Tibial nerve (tissue), 4 donors: ENCODE measurements around the gene MAT1A. TPM values are rescaled to one million over a fixed set of nuclear protein-coding genes. Genes with fewer than 3 reads are reported as not detected.

Source experiments
- DNase-seq, 2 donors: peaks; one replicate each; pipeline ENCODE4 v3.0.0-alpha.2; 2019; ENCODE audit warnings: low spot score in 2 of 2
- H3K27ac ChIP-seq, 4 donors: fragments of 200-600 bp; sonication (generic) in 3 of 4; one replicate each; pipeline ENCODE4 v1.5.1; 2017 to 2019; ENCODE audit warnings: mild to moderate bottlenecking in 1 of 4
- H3K27me3 ChIP-seq, 2 donors: fragments of 200-600 bp; sonication (generic) in 1 of 2; one replicate each; pipeline versions ENCODE4 v1.5.1 to v1.6.0; 2017 to 2019
- H3K36me3 ChIP-seq, 3 donors: fragments of 200-600 bp; sonication (generic); one replicate each; pipeline ENCODE4 v1.5.1; 2018 to 2019
- H3K4me1 ChIP-seq, 4 donors: fragments of 200-600 bp; sonication (generic) in 3 of 4; one replicate each; pipeline ENCODE4 v1.5.1; 2017 to 2019
- H3K4me3 ChIP-seq, 4 donors: fragments of 200-600 bp; sonication (generic) in 3 of 4; one replicate each; pipeline ENCODE4 v1.5.1; 2017 to 2019; ENCODE audit warnings: mild to moderate bottlenecking in 1 of 4, moderate library complexity in 1 of 4
- H3K9me3 ChIP-seq, 4 donors: fragments of 200-600 bp; sonication (generic) in 3 of 4; one replicate each; pipeline ENCODE4 v1.5.1; 2017 to 2019
- CTCF ChIP-seq, 5 experiments: fragments of 200-600 bp in 3 of 5; fragments of 450-650 bp in 2 of 5; sonication (generic) in 3 of 5; IDR thresholded peaks; one replicate each; pipeline ENCODE4 v1.5.1; 2016 to 2019; ENCODE audit warnings: antibody characterized with exemption in 5 of 5, mild to moderate bottlenecking in 3 of 5, moderate library complexity in 2 of 5
- EP300 ChIP-seq, 2 donors: sonication (generic); formaldehyde crosslinking; IDR thresholded peaks; one replicate each; pipeline ENCODE4 v1.6.1; 2017; ENCODE audit warnings: antibody characterized with exemption in 2 of 2, mild to moderate bottlenecking in 1 of 2
- POLR2A ChIP-seq, 2 donors: fragments of 450-650 bp; IDR thresholded peaks; one replicate each; pipeline ENCODE4 v1.6.1; 2017; ENCODE audit warnings: antibody characterized with exemption in 2 of 2, mild to moderate bottlenecking in 2 of 2, moderate library complexity in 2 of 2
- WGBS, 2 donors: methylation state at CpG; one replicate each; pipeline ENCODE4 v1.1.5; 2018; 5-methylcytosine and 5-hydroxymethylcytosine counted together
- total RNA-seq, 4 donors: library from RNA; depleted of rRNA; stranded (reverse); fragments of >200 nt; gene quantifications; one replicate each; pipeline ENCODE4 v1.1.0, GENCODE V29; 2016

The MAT1A gene
- total RNA-seq, 4 donors from 2014 or later = not detected

- DNase-seq = no peak
- H3K4me3 ChIP-seq = no peak overlapping the region
- H3K27me3 ChIP-seq = no peaks in the 10 kb centered on the region
- H3K4me1 ChIP-seq = no peaks in the 10 kb centered on the region
- H3K27ac ChIP-seq = no peak overlapping the region
- no peaks in the 10 kb centered on the region for H3K36me3 ChIP-seq
- WGBS, 2 donors = 97 to 100% methylated on average over 3 to 4 of the region's 4 CpGs
- H3K9me3 ChIP-seq = no peaks in the 10 kb centered on the region
- TF ChIP-seq POLR2A (IDR thresholded peaks at IDR 0.05) (no peak), EP300 (IDR thresholded peaks at IDR 0.05) (no peak), CTCF (IDR thresholded peaks at IDR 0.05) (no peak)
Observed at GRCh38 chr10:80283119-80283518, 6.3 kb downstream of the MAT1A start.

GRCh38 chr10:80281784-80282765, 7.4 kb downstream of the MAT1A start:
- H3K4me1 ChIP-seq = no peaks in the 10 kb centered on the region
- H3K4me3 ChIP-seq = no peak overlapping the region
- no peaks in the 10 kb centered on the region for H3K36me3 ChIP-seq
- TF ChIP-seq EP300 (IDR thresholded peaks at IDR 0.05) = no peak
- no peak for TF ChIP-seq CTCF (IDR thresholded peaks at IDR 0.05)
- no peak for TF ChIP-seq POLR2A (IDR thresholded peaks at IDR 0.05)
- WGBS, 2 donors = 69 to 70% methylated on average over 9 of the region's 9 CpGs
- H3K27ac ChIP-seq = no peak overlapping the region
- DNase-seq = no peak
- H3K27me3 ChIP-seq = no peaks in the 10 kb centered on the region
- no peaks in the 10 kb centered on the region for H3K9me3 ChIP-seq

- Histone ChIP-seq H3K27me3 (no peaks in the 10 kb centered on the region), H3K9me3 (no peaks in the 10 kb centered on the region), H3K4me3 (no peak overlapping the region), H3K27ac (no peak overlapping the region), H3K4me1 (no peaks in the 10 kb centered on the region), H3K36me3 (no peaks in the 10 kb centered on the region)
- WGBS, 2 donors = 52 to 60% methylated on average over 6 of the region's 6 CpGs
- no peak for DNase-seq
- TF ChIP-seq EP300 (IDR thresholded peaks at IDR 0.05) = no peak
- no peak for TF ChIP-seq POLR2A (IDR thresholded peaks at IDR 0.05)
- no peak for TF ChIP-seq CTCF (IDR thresholded peaks at IDR 0.05)
Observed at GRCh38 chr10:80281292-80281691, 8.2 kb downstream of the MAT1A start.

- TF ChIP-seq CTCF (IDR thresholded peaks at IDR 0.05) (no peak), EP300 (IDR thresholded peaks at IDR 0.05) (no peak), POLR2A (IDR thresholded peaks at IDR 0.05) (no peak)
- WGBS, 2 donors = 88 to 91% methylated on average over 17 to 21 of the region's 23 CpGs
- Histone ChIP-seq H3K27me3 (no peaks in the 10 kb centered on the region), H3K9me3 (no peaks in the 10 kb centered on the region), H3K27ac (no peak overlapping the region), H3K4me1 (no peaks in the 10 kb centered on the region), H3K4me3 (no peak overlapping the region), H3K36me3 (no peaks in the 10 kb centered on the region)
- no peak for DNase-seq
Observed at GRCh38 chr10:80280071-80280800, 9.2 kb downstream of the MAT1A start.

GRCh38 chr10:80279146-80279545, 10.3 kb downstream of the MAT1A start:
- Histone ChIP-seq H3K27ac (no peak overlapping the region), H3K9me3 (no peaks in the 10 kb centered on the region), H3K27me3 (no peaks in the 10 kb centered on the region), H3K4me1 (no peaks in the 10 kb centered on the region), H3K4me3 (no peak overlapping the region), H3K36me3 (no peaks in the 10 kb centered on the region)
- 82 to 87% methylated on average over 5 of the region's 5 CpGs for WGBS, 2 donors
- TF ChIP-seq CTCF (IDR thresholded peaks at IDR 0.05) (no peak), EP300 (IDR thresholded peaks at IDR 0.05) (no peak), POLR2A (IDR thresholded peaks at IDR 0.05) (no peak)
- DNase-seq = no peak
